T-helper 2 cell treated with Interferon-gamma antibody and Interleukin-4, amounts not matched to agents 100 ng/mL and 5 ng/mL, for 36 hours (primary cell): Measurements from ENCODE around the gene WDR36. TPM values are rescaled to one million over a fixed set of nuclear protein-coding genes. Genes with fewer than 3 reads are reported as not detected.
"Not testable (repeated sequence)": the region's sequence is repeated elsewhere in the genome, so short reads cannot be mapped to it uniquely, and the experiment has no call there.

Experiments
- intact Hi-C: fragments of 100-400 bp; cut with micrococcal nuclease; formaldehyde crosslinking; loops from one replicate; pipeline ENCODE4 v1.15.1; 2023
- total RNA-seq: library from RNA; stranded (reverse); gene quantifications from 2 replicates; pipeline ENCODE4 v1.2.3, GENCODE V29; 2022

Gene WDR36
- total RNA-seq, 1 donor from 2014 or later, result 38.9 TPM

GRCh38 chr5:111134864-111135263, 42.7 kb downstream of the WDR36 start:
- intact Hi-C loops, result no loop called here

- intact Hi-C loops, result no loop called here
Observed at GRCh38 chr5:111135363-111135762, 43.2 kb downstream of the WDR36 start.

- intact Hi-C loops, result no loop called here
Observed at GRCh38 chr5:111135946-111136345, 43.8 kb downstream of the WDR36 start.

GRCh38 chr5:111138096-111138495, 45.9 kb downstream of the WDR36 start:
- intact Hi-C loops, result no loop called here

- intact Hi-C loops, result not testable (repeated sequence)
Observed at GRCh38 chr5:111141471-111141870, 49.3 kb downstream of the WDR36 start.

GRCh38 chr5:111142932-111143331, 50.8 kb downstream of the WDR36 start:
- intact Hi-C loops, result no loop called here

- intact Hi-C loops, result no loop called here
Observed at GRCh38 chr5:111143910-111144309, 51.8 kb downstream of the WDR36 start.

GRCh38 chr5:111144352-111144930, 52.3 kb downstream of the WDR36 start:
- intact Hi-C loops, result no loop called here

GRCh38 chr5:111146053-111146452, 53.9 kb downstream of the WDR36 start:
- intact Hi-C loops, result no loop called here

- intact Hi-C loops, result no loop called here
Observed at GRCh38 chr5:111147502-111147901, 55.4 kb downstream of the WDR36 start.

GRCh38 chr5:111151998-111152397, 59.9 kb downstream of the WDR36 start:
- intact Hi-C loops, result loop anchor here (10.0 kb wide), 1 partner anchor 363 kb away; the partner anchor contains the start of gene STARD4

GRCh38 chr5:111153483-111153882, 61.3 kb downstream of the WDR36 start:
- intact Hi-C loops, result loop anchor here (10.0 kb wide), 1 partner anchor 361 kb away; the partner anchor contains the start of gene STARD4

- intact Hi-C loops, result loop anchor here (10.0 kb wide), 1 partner anchor 361 kb away; the partner anchor contains the start of gene STARD4
Observed at GRCh38 chr5:111153945-111154344, 61.8 kb downstream of the WDR36 start.

GRCh38 chr5:111158105-111158744, 66.1 kb downstream of the WDR36 start:
- intact Hi-C loops, result loop anchor here (1.0 to 10.0 kb wide), 5 partner anchors 65 to 989 kb away; partner anchors contain the start of gene STARD4

- intact Hi-C loops, result loop anchor here (2.0 to 10.0 kb wide), 4 partner anchors 47 to 355 kb away; partner anchors contain the start of gene STARD4
Observed at GRCh38 chr5:111159845-111160244, 67.7 kb downstream of the WDR36 start.

- intact Hi-C loops, result loop anchor here (5.0 kb wide), 1 partner anchor 44 kb away; no protein-coding TSS in a partner anchor
Observed at GRCh38 chr5:111163000-111163399, 70.9 kb downstream of the WDR36 start.

GRCh38 chr5:111165058-111165457, 72.9 kb downstream of the WDR36 start:
- intact Hi-C loops, result no loop called here

- intact Hi-C loops, result no loop called here
Observed at GRCh38 chr5:111167551-111167950, 75.4 kb downstream of the WDR36 start.

GRCh38 chr5:111168608-111169007, 76.5 kb downstream of the WDR36 start:
- intact Hi-C loops, result no loop called here

- intact Hi-C loops, result no loop called here
Observed at GRCh38 chr5:111169269-111169668, 77.1 kb downstream of the WDR36 start.

GRCh38 chr5:111170279-111170678, 78.1 kb downstream of the WDR36 start:
- intact Hi-C loops, result no loop called here

GRCh38 chr5:111172504-111172903, 80.4 kb downstream of the WDR36 start:
- intact Hi-C loops, result no loop called here

GRCh38 chr5:111173476-111173875, 81.3 kb downstream of the WDR36 start:
- intact Hi-C loops, result no loop called here
